SK-MEL-5 (cell line): ENCODE results near the gene IER5. TPM values are rescaled to one million over a fixed set of nuclear protein-coding genes. Genes with fewer than 3 reads are reported as not detected.
"Not testable (repeated sequence)": the region's sequence is repeated elsewhere in the genome, so short reads cannot be mapped to it uniquely, and the experiment has no call there.

Experiments
- DNase-seq: peaks from one replicate; pipeline ENCODE4 v3.0.0-alpha.2; 2016; ENCODE audit warnings: low read depth, low spot score
- in situ Hi-C: cut with HindIII; loops from 2 replicates; pipeline ENCODE4 v1.10.0; 2016; ENCODE audit warnings: low sequenced_read_pairs, high pct_unique_total_duplicates, low pct_unique_long_range_greater_than_20kb
- polyA plus RNA-seq, 2 experiments: library from polyadenylated mRNA; depleted of rRNA; stranded (reverse); fragments of >200 nt; gene quantifications; 2 replicates each; pipeline ENCODE4 v1.2.3, GENCODE V29; 2015
- total RNA-seq: library from RNA; depleted of rRNA; stranded (reverse); fragments of >200 nt; shearing (Covaris generic); gene quantifications from 2 replicates; pipeline ENCODE4 v1.2.3, GENCODE V29; 2014; rRNA removed

IER5 gene
- total RNA-seq: 31.5 and 32.6 TPM in 2 replicates
- polyA plus RNA-seq (2015; cell fraction: cytosol; rRNA removed): 40.8 and 40.9 TPM in 2 replicates
- polyA plus RNA-seq (2015; cell fraction: nucleus; rRNA removed): 34.1 and 48.0 TPM in 2 replicates

DNA sequence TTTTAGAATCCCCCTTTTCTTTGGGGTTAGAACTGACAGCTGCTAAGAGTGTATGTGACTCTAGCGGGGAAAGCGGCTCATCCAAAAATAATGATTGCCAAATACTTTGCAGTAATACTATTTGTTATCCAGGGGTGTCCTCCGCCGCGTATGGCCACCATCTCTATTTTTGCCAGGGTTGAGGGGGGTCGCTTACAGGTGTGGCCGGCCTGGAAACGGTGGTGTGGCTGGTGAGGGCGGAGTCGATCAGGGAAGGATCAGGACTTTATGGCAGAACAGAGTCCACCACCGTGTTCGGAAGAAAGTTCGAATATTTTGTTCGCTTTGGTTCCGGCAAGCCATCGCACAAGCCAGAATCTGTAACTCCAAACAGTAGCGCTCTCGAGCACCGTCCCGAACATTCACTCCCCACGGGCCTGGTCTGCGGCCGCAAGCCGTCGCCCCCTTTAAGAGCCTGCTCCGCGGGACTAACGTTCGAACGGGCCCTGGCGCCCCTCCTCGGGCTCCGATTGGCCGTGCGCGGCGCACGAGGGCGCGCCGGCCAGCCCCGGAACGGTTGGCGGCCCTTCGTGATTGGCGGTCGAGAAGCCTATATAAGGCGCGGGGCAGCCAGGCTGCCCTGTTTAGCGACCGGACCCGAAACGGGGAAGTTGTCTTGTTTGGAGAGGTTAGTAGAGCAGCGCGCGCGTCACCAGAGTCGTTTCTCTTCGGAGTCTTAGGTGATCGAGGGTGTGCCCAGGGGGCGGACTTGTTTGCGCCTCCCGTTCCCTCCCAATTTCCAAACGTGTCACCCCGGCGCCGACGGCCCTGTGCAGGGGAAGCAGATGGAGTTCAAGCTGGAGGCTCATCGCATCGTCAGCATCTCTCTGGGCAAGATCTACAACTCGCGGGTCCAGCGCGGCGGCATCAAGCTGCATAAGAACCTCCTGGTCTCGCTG, at the start of gene IER5:
TSS of gene IER5 (plus strand) at position 622 of the 938 bp plus-strand sequence. CDS start at position 825, 203 bp downstream.
- peak; percentile 97 for DNase-seq
- in situ Hi-C loops: no loop called here

DNA sequence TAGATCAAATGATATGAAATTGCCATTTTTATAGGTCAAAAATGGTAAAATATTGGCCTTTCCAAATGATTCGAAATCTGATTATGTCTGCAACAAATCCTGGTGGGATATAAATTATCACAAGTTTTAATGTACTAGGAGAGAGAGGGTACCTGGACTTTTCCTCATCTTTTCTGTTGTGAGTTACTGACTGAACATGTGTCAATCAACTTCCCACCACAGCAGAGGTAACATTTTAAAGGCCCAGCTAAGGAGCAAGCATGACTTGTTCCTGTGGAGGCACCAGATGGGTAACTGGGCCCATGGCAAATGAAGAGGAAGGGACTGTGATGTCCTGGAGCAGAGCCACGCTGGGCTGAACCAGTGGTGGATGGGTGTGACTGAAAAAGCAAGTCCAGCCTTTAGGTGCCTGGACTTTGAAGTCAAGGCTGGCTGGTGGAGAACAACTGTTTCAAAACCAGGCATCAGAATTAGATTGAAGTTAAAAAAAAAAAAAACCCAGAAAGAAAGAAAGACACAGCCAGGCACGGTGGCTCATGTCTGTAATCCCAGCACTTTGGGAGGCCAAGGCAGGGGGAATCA, 48.1 kb upstream of the IER5 start:
- DNase-seq: no peak

DNA sequence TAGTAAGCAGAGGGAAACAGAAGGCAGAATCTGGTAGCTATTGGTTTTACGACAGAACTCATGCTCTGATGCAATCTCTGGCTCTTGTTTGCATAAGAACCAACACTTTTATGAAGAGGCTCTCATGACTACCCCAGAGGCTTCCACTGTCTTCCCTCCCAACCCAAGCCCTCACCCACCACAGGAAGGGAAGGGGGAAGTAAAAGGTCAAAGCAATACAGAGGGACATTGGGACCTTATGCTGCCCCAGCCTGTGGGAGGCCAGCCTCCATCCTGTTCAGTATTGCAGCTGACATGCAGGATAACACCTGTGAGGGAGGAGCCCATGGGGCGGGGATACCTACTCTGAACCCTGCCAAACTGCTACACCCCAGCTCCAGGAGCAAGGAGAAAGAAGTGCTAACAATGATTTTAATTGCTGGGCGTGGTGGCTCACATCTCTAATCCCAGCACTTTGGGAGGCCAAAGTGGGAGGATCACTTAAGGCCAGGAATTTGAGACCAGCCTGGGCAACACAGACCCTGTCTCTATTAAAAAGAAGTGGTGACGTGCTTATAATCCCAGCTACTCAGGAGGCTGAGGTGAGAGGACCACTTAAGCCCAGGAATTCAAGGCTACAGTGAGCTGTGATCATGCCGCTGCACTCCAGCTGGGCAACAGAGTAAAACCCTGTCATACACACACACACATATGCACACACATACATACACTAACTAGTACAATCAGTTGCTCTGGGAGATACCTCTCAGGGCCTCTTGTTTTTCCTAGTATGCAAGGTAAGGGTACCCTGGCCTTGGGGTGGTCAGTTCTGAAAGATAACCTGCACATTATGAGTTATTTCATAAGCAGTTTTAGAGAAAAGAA, 45.2 kb upstream of the IER5 start:
- DNase-seq: peak; percentile 84
- in situ Hi-C loops: no loop called here

More for the DNA sequence above, 48.1 kb upstream of the IER5 start:
- in situ Hi-C loops: no loop called here

DNA sequence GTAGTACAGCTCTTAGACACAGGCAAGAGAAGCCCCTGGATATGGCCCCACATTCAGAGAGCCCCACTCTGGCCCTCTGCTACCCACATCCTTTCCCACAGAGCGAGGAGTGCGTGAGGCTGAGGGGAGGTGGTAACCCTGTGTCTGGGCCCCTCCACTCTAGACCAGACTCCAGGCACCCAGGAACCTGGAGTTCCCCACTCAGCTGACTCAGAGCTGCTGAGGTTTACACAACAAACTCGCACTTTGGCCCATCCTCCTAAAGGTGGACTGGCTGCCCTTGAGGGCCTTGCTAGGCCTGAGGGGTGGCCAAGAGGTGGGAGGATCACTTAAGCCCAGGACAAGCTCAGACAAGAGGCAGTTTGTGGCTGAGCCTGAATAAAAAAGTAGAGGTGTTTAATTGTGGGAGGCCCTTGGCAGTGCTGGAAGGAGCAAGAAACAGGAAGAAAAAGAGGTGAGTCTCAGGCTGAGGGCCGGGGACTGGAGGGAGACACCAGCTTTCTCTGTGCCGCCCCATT, 44.0 kb upstream of the IER5 start:
- in situ Hi-C loops: no loop called here
- no peak for DNase-seq

DNA sequence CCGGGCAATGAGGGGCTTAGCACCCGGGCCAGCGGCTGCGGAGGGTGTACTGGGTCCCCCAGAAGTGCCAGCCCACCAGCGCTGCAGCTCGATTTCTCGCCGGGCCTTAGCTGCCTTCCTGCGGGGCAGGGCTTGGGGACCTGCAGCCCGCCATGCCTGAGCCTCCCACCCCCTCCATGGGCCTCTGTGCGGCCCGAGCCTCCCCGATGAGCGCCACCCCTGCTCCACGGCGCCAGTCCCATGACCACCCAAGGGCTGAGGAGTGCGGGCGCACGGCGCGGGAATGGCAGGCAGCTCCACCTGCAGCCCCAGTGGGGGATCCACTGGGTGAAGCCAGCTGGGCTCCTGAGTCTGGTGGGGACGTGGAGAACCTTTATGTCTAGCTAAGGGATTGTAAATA, 42.6 kb upstream of the IER5 start:
- DNase-seq, in situ Hi-C loops: not testable (repeated sequence)

DNA sequence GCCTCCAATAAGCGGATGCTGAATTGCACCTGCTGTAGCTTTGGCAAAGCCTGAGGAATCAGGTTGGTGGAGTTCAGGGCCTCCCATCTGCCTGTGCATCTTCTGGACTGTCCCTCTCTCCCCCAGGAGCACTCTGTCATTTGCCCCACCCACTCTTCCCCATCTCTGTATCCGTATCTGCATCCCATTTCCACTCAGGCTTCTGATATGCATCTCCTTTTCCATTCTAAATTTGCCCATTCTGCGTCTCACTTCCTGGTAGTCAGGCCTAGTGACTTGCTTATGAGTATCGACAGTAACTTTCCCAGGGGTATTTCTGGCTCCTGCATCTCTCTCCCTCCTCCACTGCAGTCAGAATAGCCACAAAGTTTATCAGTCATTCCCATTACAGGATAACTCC, 39.1 kb upstream of the IER5 start:
- no peak for DNase-seq
- in situ Hi-C loops: no loop called here

DNA sequence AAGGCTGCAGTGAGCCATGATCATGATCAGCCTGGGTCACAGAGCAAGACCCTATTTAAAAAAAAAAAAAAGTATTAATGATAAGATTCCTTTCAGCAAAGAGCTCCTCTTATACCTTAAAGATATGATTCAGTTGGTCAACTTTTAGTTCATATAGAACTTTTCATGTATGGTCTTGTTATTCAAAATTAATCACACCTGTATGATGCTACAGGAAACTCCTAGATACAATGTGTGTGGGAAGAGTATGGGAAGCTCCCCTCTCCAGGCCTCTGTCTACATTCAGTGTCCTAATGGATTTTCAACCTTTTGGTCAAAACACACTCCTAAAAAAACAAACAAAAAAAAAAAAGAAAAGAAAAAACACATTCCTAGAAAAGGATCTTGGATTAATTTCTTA, 37.6 kb upstream of the IER5 start:
- no peak for DNase-seq
- in situ Hi-C loops: no loop called here

DNA sequence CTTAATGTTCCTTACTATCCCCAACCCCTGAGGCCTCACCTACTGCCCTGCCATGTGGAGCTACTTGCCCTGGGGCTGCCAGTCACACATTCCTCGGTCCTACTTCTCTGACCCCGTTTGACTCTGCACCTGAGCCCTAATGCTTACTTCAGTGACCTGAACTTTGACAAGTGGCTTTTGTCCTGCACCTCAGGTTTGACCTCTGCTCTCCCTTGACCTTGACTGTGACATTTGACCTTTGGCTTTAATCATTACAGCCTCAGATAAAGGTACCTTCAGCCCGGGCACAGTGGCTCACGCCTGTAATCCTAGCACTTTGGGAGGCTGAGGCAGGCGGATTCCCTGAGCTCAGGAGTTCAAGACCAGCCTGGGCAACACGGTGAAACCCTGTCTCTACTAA, 31.9 kb upstream of the IER5 start:
- in situ Hi-C loops: no loop called here
- DNase-seq: no peak

DNA sequence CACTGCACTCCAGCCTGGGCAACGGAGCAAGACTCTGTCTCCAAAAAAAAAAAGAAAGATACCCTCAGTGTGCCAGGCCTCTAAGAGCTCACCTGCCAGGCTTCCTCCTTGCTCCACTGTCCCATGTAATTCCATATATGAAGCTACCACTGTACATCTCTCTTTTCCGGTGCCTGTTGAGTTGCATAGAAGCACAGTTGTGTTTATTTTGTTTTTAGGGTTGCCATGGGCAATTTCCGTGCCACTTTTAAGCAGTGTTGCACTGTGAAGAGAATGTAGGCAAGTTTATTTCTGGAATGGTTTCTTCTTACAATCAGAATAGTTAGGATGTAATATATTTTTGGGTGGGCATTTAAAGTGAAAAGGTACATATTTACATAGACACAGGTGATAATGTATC, 31.4 kb upstream of the IER5 start:
- DNase-seq: no peak
- in situ Hi-C loops: no loop called here

DNA sequence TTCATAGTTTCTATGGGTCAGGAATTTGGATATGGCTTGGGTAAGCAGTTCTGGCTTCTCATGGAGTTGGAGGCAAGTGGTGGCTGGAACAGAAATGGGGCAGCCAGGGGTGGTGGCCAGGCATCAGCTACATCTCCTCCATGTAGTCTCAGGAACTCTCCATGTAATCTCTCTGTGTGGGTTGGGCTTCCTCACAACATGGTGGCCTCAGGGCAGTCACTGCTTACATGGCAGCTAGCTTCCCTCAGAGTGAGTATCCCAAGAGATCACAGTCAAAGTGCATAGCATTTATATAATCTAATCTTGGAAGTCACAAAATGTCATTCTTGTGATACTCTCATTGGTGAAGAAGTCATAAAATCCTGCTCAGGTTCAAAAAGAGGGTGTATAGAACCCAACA, 29.1 kb upstream of the IER5 start:
- in situ Hi-C loops: no loop called here
- DNase-seq: no peak

DNA sequence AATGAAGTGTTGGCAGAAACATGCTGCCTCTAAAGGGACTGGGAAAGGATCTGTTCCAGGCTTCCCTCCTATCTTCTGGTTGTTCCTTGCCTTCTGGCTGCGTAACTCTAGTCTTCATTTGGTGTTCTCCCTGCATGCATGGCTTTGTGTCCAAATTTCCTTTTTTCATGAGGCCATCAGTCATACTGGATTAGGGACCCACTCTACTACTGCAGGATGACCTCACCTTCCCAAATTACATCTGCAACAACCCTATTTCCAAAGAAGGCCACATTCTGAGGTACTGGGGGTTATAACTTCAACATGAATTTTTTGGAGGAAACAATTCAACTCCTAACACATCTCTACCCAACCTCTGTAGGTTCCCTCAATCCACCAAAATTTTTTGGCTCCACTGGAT, 28.4 kb upstream of the IER5 start:
- in situ Hi-C loops: no loop called here
- DNase-seq: no peak

DNA sequence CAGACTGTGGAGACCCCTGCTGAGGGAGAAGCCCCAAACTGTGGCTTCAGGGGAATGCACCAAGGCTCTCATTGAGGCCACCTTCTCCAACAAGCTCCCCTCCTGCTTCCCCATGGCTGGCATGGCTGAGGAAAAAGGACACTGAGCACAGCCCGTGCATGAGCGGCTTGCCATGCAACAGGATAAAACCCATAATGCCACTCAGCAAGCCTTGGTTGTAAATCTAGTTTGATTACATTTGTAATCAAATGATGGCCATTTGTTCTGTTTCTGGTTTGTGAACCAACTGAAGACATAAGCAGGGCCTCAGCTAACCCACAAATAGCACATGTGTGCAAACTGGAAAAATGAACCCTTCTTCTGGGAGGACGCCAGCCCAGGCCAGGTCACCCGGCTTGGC, 27.6 kb upstream of the IER5 start:
- in situ Hi-C loops, DNase-seq: not testable (repeated sequence)

DNA sequence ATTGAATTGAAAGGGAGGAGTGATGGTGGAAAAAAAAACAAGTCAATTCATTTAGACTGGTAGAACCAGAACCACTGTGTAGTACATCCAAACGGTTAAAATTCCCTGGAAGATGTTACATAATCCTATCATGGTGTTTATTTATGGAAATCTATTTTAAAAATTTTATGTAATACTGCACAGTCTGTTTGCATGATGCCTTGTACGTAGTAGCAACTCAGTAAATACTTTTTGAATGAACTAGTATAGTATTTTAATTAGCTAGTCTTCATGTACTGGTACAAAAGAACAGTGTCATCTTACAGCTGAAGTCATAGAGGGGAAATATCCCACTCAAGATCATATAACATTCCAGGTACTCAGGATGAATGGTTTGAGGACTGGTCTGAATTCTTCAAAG, 27.0 kb upstream of the IER5 start:
- in situ Hi-C loops: no loop called here
- DNase-seq: no peak

DNA sequence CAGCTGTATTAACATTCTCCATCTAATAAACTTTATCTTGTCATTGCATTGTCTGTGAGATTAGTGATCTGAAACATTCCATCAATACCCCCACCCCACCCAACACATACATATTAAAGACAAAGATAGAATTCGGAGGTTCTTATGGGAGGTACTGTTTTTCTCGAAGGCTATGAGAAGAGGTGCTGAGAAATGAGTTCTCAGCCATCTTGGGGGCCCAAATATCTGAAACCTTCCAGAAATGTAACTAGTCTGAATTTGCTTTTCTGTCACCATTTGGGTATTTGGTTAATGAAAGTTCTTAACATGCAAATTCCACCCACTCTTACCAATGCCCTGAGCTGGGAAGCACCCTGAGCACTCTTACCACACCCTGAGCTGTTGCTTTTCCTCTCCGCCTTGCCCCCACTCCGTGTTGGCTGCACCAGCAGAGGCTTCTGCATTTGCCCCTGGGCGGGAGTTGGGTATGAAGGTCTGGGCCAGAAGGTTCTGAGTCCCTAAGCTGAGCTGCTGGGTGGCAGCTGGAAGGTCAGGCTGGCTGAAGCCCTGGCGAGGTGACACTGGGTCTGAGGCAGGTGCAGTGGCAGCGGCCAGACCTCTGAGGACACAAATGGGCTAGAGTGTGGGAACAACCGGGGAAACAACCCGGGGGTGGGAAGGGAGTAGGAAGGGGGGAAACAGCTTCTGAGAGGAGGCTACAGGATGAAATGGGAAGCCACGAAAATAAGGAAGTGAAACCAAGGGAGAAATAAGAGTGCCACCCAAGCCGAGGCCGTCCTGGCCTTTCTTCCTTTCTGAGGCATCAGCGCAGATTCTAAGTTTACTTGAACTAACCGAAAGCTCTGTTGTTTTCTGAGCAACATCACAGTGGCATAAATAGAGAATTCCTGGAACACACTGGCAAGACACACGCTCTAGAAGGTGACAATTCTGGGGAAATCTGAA, 26.3 kb upstream of the IER5 start:
- DNase-seq: no peak
- in situ Hi-C loops: no loop called here

DNA sequence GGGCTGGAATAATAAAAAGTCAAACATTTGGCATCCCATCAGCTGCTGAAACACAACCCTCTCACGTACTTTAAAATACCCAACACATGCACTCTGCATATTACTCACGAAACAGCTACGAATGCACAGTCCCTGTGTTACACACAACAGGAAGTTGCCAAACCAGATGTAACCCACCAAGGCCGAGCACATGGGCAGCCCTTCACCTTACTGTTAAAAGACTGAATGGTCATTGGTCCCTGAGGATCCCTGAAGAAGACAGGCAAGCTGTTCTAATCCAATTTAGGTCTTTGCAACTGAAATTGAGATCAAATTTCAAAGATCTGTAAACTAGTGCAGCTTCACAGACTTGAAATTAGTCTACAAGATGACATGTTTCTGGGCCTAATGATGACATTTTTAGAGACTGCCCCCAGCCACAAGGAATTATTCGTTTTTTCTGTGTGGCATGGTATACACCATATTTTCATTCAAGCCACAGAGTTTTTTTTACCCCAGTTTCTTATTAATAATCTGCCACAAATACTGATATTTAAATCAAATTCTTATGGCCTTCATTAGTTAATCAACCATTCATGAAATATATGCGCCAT, 25.6 kb upstream of the IER5 start:
- no peak for DNase-seq
- in situ Hi-C loops: no loop called here

DNA sequence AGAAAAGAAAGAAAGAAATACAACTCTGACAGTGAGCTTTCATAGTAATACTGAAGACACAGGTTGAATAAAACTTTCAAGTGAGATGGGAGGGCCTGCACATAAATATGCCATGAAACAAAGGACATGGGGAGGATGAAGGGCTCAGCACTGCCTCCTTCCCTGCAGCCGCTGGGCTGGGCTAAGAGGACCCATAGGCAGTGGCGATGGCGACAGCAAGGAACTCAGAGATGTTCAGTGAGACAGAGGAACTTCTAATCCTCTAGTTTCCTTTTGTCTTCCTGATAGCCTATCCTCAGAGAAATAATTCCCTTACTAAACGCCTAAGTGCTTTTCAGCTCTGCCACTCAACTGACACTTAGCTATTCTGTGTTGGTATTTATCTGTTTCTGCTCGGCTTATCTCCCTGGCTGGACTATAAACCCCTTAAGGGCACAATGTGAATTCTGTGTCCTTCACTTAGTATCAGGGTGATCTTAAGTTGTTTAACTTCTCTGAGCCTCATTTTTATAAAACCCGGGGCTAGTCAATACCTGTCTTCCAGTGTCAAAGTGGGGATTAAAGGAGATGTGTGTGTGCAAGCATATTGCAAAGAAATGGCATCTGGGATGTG, 24.4 kb upstream of the IER5 start:
- no peak for DNase-seq
- in situ Hi-C loops: no loop called here
